NCI-H82 (cell line): Measurements from ENCODE around the gene BCR.

ENCODE experiments used
- DNase-seq: peaks from one replicate; lab custom pipeline; 2025; lab: John Stamatoyannopoulos, UW

Gene BCR

DNA sequence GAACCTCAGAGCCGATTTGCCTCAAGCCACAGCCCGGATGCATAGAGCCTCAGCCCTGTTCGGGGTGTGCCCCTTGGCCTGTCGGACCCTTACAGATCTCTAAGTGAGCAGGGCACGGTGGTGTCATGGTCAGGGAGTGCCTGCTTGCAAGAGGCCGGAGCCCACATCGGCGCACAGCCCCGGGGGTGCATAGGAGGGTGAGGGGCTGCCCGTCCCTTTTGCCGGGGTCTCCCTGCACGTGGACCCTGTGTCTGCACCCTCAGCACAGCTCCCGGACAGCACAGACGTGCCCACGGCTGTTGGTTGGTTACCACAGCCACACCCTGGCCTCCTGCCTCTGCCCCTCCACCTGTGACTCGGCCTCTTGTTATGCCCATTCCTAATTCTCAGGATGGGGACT is 28.5 kb upstream of the BCR start:
- DNase-seq: no peak

DNA sequence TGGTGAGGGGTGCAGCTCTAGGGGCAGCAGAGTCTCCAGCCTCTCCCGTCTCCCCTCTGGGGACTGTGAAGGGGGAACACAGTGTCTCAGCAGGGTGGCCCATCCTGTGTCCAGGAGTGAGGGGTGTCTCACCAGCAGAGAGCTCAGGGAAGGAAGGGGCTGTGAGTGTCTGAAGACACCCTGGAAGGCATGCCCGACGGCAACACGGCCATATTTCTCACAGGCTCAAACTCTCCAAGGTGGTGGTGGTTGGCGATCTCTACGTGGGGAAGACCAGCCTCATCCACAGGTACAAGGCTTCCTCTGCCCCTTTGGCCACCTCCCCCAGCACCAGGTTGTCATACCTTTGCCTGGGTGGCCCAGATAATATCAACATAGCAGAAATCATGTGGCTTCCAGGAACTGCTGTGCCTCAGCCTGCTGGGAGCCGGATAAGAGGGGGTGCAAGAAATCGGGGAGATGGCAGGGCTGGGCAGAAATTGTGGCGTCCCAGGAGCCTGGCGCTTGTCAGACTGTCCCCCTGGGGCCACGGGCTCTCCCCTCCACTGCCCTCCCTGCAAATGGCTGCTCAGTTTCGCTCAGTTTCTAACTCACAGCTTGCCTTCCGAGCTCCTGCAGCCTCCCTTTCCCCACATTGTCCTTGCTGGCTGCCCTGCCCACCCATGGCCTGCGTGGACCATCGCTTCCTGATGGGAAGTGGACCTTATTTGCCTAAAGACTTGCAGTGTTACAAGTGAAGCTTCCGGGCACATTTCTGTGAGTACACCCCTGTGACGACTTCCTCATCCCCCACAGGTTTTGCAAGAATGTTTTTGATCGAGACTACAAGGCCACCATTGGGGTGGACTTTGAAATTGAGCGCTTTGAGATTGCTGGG is 27.8 kb upstream of the BCR start:
- no peak for DNase-seq

GRCh38 chr22:23153994-23154393 is 26.3 kb upstream of the BCR start:
- DNase-seq: no peak

- DNase-seq: no peak
These were observed 25.8 kb upstream of the BCR start for GRCh38 chr22:23154461-23154860.

DNA sequence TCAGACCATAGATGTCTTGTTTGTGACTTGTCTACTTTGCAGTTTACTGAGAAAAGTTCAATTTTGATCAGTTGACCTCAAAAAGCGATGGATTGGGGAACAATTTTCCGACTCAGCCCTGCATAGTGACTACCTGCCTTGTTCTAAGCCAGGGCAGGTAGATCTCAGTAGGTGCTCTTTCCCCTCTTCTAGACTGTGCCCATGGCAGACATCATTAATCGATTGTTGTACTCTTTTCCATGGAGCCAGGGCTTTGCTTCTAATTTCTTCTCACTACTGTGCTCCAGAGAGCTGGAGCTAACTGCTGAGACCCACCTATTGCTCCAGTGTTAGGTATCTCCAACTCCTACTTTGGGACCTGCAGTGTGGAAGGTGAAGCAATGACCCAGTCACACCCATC is 25.2 kb upstream of the BCR start:
- DNase-seq: no peak

DNA sequence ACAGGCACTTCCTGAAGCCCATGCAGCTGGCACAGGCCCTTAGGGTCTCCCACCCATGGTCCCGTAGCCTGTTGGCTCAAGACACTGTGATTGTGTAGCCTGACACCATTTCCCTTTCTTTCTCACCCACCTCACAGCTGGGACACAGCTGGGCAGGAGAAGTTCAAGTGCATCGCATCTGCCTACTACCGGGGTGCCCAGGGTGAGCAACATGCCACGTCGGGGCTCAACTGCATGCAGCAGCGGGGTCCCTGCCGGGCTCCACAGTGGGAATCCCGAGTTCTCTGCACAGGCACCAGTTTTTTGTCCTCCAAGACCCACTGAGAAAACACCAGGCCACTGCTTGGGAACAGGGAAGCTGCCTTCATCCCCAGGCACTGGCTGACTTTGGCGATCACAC is 24.5 kb upstream of the BCR start:
- DNase-seq: no peak

- DNase-seq: no peak
These were observed 24.0 kb upstream of the BCR start for GRCh38 chr22:23156286-23156685.

DNA sequence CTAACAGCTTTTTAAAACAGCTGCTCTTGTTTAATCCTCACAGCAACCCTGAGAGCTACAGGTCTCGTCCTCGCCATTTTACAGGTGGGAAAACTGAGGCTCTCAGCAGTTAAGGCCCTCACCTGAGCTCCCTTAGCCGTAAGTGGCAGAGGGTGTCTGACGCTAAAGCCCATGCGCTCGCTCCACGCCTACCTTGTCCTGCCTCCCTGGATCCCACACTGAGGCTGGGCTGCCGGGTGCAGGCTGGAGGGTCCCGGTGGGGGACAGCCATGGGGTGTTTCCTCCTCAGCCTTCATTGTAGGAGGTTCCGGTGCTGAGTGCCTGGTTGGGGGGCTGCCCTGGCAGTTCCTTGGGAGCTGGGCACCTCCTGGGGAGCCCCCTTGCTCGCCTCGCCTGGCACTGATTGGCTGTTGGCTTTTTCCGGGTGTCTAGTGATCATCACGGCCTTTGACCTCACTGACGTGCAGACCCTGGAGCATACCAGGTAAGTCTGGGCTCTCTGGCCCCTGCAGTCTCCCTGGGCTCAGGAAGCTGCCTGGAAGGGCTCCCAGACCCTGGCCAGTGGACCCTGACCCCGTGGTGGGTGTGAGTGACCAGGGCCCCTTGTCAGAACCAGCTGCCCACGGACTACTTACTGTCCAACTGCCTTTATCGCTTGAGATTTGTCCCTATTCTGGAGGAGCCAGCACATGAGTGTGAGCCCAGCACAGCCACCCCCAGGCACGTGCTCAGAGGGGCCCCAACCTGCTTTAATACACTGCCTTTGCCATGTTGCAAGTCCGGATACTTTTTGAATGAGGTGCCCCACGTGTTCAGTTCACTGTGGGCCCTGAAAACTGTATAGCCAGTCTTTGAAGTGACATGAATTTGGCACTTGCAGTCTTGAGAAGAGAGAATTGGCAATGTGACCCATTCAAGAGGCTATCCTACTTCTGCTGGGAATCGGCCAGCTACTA is 22.5 kb upstream of the BCR start:
- DNase-seq: peak; percentile 5

DNA sequence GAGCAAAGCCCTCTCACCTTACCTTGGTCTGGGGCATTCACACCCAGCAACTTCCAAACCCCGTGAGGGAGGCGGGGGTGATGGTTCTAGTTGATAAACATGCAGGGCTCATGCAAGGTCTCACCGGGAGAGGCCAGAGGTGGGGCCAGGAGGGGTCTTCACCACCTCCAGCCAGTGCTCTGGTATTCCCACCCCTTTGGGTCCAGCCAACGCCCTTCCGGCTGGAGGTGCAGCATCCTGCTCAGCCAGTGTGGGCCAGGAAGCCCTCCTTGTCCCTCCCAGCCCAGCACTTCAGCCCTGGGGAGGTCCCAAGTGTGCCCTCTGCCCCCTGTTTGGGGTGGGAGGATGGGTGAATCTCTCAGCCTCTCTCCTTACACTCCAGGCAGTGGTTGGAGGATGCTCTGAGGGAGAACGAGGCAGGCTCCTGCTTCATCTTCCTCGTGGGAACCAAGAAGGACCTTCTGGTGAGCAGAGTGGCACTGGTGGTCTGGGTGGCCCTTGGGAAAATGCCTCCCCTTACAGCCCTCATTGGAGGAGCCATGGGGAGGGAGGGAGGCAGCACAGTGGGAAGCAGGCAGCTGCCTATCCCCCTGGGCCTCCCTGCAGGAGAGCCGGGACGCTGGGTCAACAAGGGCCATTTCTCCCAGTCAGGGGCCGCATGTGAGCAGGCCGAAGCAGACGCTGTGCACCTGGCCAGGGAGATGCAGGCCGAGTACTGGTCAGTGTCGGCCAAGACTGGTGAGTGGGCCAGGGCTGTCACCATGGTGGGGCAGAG is 21.6 kb upstream of the BCR start:
- DNase-seq: no peak

DNA sequence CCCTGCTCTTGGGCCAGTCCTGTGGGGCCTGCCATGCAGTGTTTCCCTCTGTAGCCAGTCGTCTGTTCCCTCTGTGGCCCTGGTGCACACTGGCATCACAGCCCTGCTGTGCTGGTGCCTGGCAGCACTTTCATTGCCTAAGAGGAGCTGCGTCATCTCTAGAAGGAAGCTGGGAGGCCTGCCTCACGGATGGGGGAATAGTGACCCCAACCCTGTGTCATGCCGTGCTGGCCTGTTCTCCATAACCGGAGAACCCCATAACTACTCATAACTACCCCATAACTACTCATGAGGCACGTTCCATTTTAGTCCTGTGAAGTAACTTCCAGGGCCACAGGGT is 21.0 kb upstream of the BCR start:
- DNase-seq: no peak

DNA sequence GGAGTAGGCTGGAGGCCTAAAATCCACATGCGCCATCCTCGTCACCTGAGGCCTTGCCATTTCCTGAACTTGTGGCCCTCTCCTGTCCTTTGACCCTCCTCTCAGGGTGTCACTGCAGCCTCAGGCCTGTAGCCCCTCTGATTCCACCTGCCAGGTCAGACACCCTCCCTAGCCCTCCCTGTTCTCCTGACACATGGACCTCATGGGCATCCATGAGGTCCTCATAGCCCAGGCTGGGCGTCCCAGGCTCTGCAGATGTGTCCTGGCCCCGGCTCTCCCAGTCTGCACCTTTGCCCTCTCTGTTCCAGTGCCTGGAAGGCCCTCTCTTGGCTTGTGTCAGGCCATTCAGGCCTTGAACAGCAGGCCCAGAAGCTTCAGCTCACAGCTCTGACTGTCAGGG is 19.3 kb upstream of the BCR start:
- DNase-seq: no peak

GRCh38 chr22:23161574-23161973 is 18.7 kb upstream of the BCR start:
- DNase-seq: no peak

DNA sequence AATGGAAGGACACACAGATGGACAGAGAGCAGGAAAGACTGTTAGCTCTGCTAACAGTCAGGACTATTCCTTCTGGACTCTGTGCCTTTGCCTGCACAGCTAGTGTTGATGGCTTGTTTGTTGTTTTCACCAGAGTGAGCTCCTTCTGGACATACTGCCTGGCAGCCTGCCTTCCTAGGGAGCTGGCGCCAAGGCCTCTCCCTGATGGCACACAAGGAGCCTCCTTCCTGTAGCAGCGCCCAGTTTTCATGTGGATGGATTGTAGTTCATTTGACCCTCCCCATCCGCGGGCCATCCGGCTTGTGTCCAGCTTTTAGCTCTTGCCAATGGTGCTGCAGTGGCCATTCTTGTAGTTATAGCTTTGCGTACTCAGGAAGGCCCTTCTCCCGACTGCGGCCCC is 16.6 kb upstream of the BCR start:
- no peak for DNase-seq

GRCh38 chr22:23164091-23164490 is 16.2 kb upstream of the BCR start:
- no peak for DNase-seq

- DNase-seq: no peak
These were observed 14.1 kb upstream of the BCR start for GRCh38 chr22:23166042-23166831.

- DNase-seq: no peak
These were observed 13.3 kb upstream of the BCR start for GRCh38 chr22:23166841-23167616.

GRCh38 chr22:23168391-23169042 is 11.8 kb upstream of the BCR start:
- peak; percentile 39 for DNase-seq

DNA sequence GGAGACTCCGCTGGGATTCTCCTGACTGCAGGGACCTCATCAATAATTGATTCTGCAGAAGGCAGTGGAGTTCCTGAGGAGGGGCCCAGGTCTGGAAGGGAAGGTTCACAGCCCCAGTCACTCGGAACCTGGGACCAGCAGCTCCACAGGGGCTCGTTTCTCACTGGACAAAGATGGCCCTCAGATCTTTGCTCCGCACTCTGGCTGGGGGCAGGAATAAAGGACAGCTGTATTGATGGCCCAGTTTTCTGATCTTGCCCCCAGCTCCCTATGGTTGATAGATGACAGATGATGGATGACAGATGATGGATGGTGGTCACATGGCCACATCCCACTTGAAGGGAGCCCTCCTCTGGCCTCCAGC is 11.3 kb upstream of the BCR start:
- no peak for DNase-seq

GRCh38 chr22:23175817-23176644 is 4.3 kb upstream of the BCR start:
- peak; percentile 56 for DNase-seq
